ENCODE data around the gene PHLDB2.

The PHLDB2 gene

GRCh38 chr3:111972891-111973290 lies 113.8 kb downstream of the PHLDB2 start:
- TF ChIP-seq, protein P1, sequence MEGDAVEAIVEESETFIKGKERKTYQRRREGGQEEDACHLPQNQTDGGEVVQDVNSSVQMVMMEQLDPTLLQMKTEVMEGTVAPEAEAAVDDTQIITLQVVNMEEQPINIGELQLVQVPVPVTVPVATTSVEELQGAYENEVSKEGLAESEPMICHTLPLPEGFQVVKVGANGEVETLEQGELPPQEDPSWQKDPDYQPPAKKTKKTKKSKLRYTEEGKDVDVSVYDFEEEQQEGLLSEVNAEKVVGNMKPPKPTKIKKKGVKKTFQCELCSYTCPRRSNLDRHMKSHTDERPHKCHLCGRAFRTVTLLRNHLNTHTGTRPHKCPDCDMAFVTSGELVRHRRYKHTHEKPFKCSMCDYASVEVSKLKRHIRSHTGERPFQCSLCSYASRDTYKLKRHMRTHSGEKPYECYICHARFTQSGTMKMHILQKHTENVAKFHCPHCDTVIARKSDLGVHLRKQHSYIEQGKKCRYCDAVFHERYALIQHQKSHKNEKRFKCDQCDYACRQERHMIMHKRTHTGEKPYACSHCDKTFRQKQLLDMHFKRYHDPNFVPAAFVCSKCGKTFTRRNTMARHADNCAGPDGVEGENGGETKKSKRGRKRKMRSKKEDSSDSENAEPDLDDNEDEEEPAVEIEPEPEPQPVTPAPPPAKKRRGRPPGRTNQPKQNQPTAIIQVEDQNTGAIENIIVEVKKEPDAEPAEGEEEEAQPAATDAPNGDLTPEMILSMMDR (IDR thresholded peaks at IDR 0.05; ENCODE audit: low read depth, low read length) = no peak
- no peak for DNase-seq (ENCODE audit: extremely low read depth, low read depth)

GRCh38 chr3:111975131-111975530 lies 116.1 kb downstream of the PHLDB2 start:
- TF ChIP-seq, protein P1 (IDR thresholded peaks at IDR 0.05; ENCODE audit: low read depth, low read length) = no peak
- DNase-seq (ENCODE audit: extremely low read depth, low read depth) = no peak

DNA sequence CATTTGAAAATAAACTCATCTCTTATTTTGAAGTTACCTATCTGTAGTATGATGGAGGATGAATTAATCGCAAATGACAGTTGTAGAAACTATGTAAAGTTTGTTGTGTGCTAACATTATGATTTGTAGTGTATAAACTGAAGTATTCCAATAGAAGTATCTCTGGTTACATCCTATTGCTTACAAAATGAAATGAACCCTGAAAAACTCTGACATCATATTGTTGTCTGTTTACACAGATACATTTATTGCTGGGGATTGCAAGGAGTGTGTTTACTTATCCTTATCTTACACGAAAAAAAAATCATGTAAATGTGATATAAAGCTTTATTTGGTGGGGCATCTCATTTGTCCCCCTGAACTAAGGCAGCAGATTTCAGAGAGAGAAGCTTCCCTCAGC lies 117.2 kb downstream of the PHLDB2 start:
- TF ChIP-seq, protein P1 (IDR thresholded peaks at IDR 0.05; ENCODE audit: low read depth, low read length) = no peak
- DNase-seq (ENCODE audit: extremely low read depth, low read depth) = no peak

DNA sequence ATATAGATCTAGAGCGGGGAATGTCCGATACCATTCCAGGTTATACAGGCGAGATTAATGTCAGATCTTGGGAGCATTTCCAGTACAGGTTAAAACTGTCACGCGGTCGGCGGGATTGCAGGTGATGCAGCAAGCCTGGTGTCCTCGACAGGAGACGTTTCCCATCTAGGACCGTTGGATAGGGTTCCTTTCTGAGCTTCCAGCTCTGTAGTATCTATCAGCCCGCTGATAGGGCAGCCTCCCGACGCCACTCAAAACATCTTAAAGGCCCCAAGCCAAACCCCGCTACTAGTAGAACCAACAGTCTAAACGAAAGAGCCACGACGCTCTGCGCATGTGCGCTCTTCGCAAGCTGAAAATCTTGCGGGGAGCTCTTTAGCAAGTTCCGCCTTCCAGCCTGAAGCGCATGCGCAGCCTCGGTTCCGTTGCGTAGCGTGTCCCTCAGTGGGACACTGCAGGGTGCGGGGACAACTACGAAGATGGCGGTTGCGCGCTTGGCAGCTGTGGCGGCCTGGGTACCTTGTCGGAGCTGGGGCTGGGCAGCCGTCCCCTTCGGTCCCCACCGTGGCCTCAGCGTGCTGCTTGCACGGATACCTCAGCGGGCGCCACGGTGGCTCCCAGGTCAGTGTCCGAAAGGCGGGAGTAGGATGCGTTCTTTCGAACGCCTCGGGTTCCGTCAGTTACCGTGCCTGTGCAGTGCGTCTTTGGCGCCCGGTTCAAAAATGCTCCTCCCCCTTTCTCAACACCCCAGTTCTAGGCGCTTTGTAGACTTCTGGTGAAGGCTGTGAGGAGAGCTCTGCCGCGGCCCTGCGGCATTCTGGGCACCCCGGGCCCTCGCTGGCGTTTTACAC lies 119.7 kb downstream of the PHLDB2 start, which contains the start of gene ABHD10:
Gene ABHD10 (plus strand): TSS at position 444 of the 851 bp plus-strand sequence. CDS start 36 bp downstream, at position 480.
- TF ChIP-seq, protein P1 (IDR thresholded peaks at IDR 0.05; ENCODE audit: low read depth, low read length) = no peak
- DNase-seq (ENCODE audit: extremely low read depth, low read depth) = peak; percentile 96

- DNase-seq (ENCODE audit: extremely low read depth, low read depth) = no peak
- TF ChIP-seq, protein P1 (IDR thresholded peaks at IDR 0.05; ENCODE audit: low read depth, low read length) = no peak
These were observed 120.5 kb downstream of the PHLDB2 start for GRCh38 chr3:111979434-111980038.

- no peak for DNase-seq (ENCODE audit: extremely low read depth, low read depth)
These were observed 121.8 kb downstream of the PHLDB2 start for GRCh38 chr3:111980716-111981456.

More at GRCh38 chr3:111980716-111981456, 121.8 kb downstream of the PHLDB2 start:
- TF ChIP-seq, protein P1 (IDR thresholded peaks at IDR 0.05; ENCODE audit: low read depth, low read length) = no peak
